Measurements from ENCODE around the gene CSNK2A3. TPM values are rescaled to one million over a fixed set of nuclear protein-coding genes. Genes with fewer than 3 reads are reported as not detected.

CSNK2A3 gene
- total and polyA plus RNA-seq, 9 of the 15 experiments (the other 6 are each of a cell fraction or from before 2014, with no cell fraction given), result 0.33 to 6.1 (median 1.8) TPM

GRCh38 chr11:11351042-11351586 is 1.9 kb downstream of the CSNK2A3 start:
- intact Hi-C loops (cut with micrococcal nuclease) (no loop called here), in situ Hi-C loops (cut with MboI) (no loop called here)
- 0% methylated on average over 4 of the region's 4 CpGs for WGBS (ENCODE audit: insufficient coverage, low coverage, missing lambda C conversion rate)
- no TSS peak for BruUV-seq (replicated peaks)
- no peak overlapping the region for H3K4me2 ChIP-seq (ENCODE audit: insufficient read depth, low read length)
- ChIA-PET CTCF (ENCODE audit: low intra/inter-chr PET ratio) (no interaction called here), POLR2A (interaction anchor here (0.6 to 1.1 kb wide), 6 partner anchors 9 to 323 kb away, joined by 3 read pairs; no protein-coding TSS in a partner anchor)
- H4K20me1 ChIP-seq (replicated peaks; ENCODE audit: control insufficient read depth, insufficient read depth, low read length), result no peaks in the 10 kb centered on the region
- DNase-seq (ENCODE audit: extremely low read depth in 1 of 4, low spot score in 3 of 4) (no peak), FAIRE-seq (no peak), ATAC-seq (no peak)
- H3K4me1 ChIP-seq (replicated peaks in 1 of 2; ENCODE audit: control insufficient read depth in 2 of 2, insufficient read depth in 2 of 2, low read length in 2 of 2), result no peaks in the 10 kb centered on the region
- H3K27ac ChIP-seq (ENCODE audit: extremely low read depth, low read depth, low read length), result no peak overlapping the region
- peaks cover 0 to 11% of the 10 kb centered on the region in 2 experiments; a peak in 2 of 5 replicates for H3K27me3 ChIP-seq (ENCODE audit: control insufficient read depth in 2 of 2, insufficient read depth in 2 of 2, low read length in 2 of 2)
- no peak overlapping the region for H3K4me3 ChIP-seq
- no peaks in the 10 kb centered on the region for H3K9me3 ChIP-seq (replicated peaks; ENCODE audit: control insufficient read depth, insufficient read depth, low read depth, low read length)
- H3K36me3 ChIP-seq (ENCODE audit: control insufficient read depth, insufficient read depth, low read length), result no peaks in the 10 kb centered on the region
- H2AFZ ChIP-seq (ENCODE audit: low read depth, low read length), result no peak overlapping the region
- no peaks in the 10 kb centered on the region for H3K79me2 ChIP-seq (ENCODE audit: control insufficient read depth, insufficient read depth, low read length)
- TF ChIP-seq RUNX1 (IDR thresholded peaks at IDR 0.05; ENCODE audit: low read depth) (no peak), SRSF1 (IDR thresholded peaks at IDR 0.05; ENCODE audit: low read depth, low read length) (no peak), CREBBP (IDR thresholded peaks at IDR 0.05; ENCODE audit: low read depth, low read length) (no peak)
- no peak overlapping the region for H3K9ac ChIP-seq (ENCODE audit: insufficient read depth in 1 of 2, low read depth in 2 of 2, low read length in 2 of 2)
- no peaks in the 10 kb centered on the region for H3K9me1 ChIP-seq (ENCODE audit: control insufficient read depth, insufficient read depth, low read length)

- intact Hi-C loops (cut with micrococcal nuclease), result no loop called here
- ATAC-seq (no peak), FAIRE-seq (no peak), DNase-seq (ENCODE audit: extremely low read depth in 1 of 4, low spot score in 3 of 4) (no peak)
- H2AFZ ChIP-seq (ENCODE audit: low read depth, low read length), result no peak overlapping the region
- ChIA-PET POLR2A (no interaction called here), CTCF (ENCODE audit: low intra/inter-chr PET ratio) (no interaction called here)
- H3K4me2 ChIP-seq (ENCODE audit: insufficient read depth, low read length), result no peak overlapping the region
- no TSS peak for BruUV-seq (replicated peaks)
- no peaks in the 10 kb centered on the region for H3K36me3 ChIP-seq (ENCODE audit: control insufficient read depth, insufficient read depth, low read length)
- H3K27me3 ChIP-seq (ENCODE audit: control insufficient read depth in 2 of 2, insufficient read depth in 2 of 2, low read length in 2 of 2), result peaks cover 0 to 21% of the 10 kb centered on the region in 2 experiments; a peak in 2 of 5 replicates
- H3K27ac ChIP-seq (ENCODE audit: extremely low read depth, low read depth, low read length), result no peak overlapping the region
- no peaks in the 10 kb centered on the region for H3K4me1 ChIP-seq (replicated peaks in 1 of 2; ENCODE audit: control insufficient read depth in 2 of 2, insufficient read depth in 2 of 2, low read length in 2 of 2)
- WGBS (ENCODE audit: insufficient coverage, low coverage, missing lambda C conversion rate), result 0% methylated on average over 1 of the region's 1 CpG
- H4K20me1 ChIP-seq (replicated peaks; ENCODE audit: control insufficient read depth, insufficient read depth, low read length), result no peaks in the 10 kb centered on the region
- no peak overlapping the region for H3K9ac ChIP-seq (ENCODE audit: insufficient read depth in 1 of 2, low read depth in 2 of 2, low read length in 2 of 2)
- in situ Hi-C loops (cut with MboI), result no loop called here
- H3K79me2 ChIP-seq (ENCODE audit: control insufficient read depth, insufficient read depth, low read length), result no peaks in the 10 kb centered on the region
- H3K9me3 ChIP-seq (replicated peaks; ENCODE audit: control insufficient read depth, insufficient read depth, low read depth, low read length), result no peaks in the 10 kb centered on the region
- no peaks in the 10 kb centered on the region for H3K9me1 ChIP-seq (ENCODE audit: control insufficient read depth, insufficient read depth, low read length)
- no peak overlapping the region for H3K4me3 ChIP-seq
- TF ChIP-seq ZNF175 (CRISPR knock-in tag; IDR thresholded peaks at IDR 0.05; ENCODE audit: low read depth), result no peak
- TF ChIP-seq CREB1 (IDR thresholded peaks at IDR 0.05), result no peak
- TF ChIP-seq CREB1 (CRISPR knock-in tag; IDR thresholded peaks at IDR 0.05), result no peak
- TF ChIP-seq DPF2 (IDR thresholded peaks at IDR 0.05), result no peak
- TF ChIP-seq ZC3H8 (IDR thresholded peaks at IDR 0.05), result no peak
- no peak for TF ChIP-seq ZC3H11A (IDR thresholded peaks at IDR 0.05; ENCODE audit: low read depth, low read length)
- TF ChIP-seq ATF4 (CRISPR knock-in tag; IDR thresholded peaks at IDR 0.05), result no peak
- TF ChIP-seq KLF16 (IDR thresholded peaks at IDR 0.05), result no peak
- TF ChIP-seq MLX (CRISPR knock-in tag; conservative IDR thresholded peaks at IDR 0.05), result no peak
- no peak for TF ChIP-seq SRSF3 (IDR thresholded peaks at IDR 0.05; ENCODE audit: insufficient read depth, low read length)
- TF ChIP-seq SETDB1 (IDR thresholded peaks at IDR 0.05; ENCODE audit: low read length), result no peak
- no peak for TF ChIP-seq PURB (CRISPR knock-in tag; IDR thresholded peaks at IDR 0.05; ENCODE audit: low read depth)
- no peak for TF ChIP-seq FIP1L1 (IDR thresholded peaks at IDR 0.05; ENCODE audit: low read depth, low read length, poor library complexity, severe bottlenecking)
- TF ChIP-seq RB1 (IDR thresholded peaks at IDR 0.05; ENCODE audit: low read depth), result no peak
- TF ChIP-seq ZNF551 (CRISPR knock-in tag; IDR thresholded peaks at IDR 0.05), result no peak
Measured at GRCh38 chr11:11349870-11350337, 3.1 kb downstream of the CSNK2A3 start.

Measured in K562 (cell line).